AG04449 (cell line): ENCODE measurements around the gene DNM3.

Source experiments
- CTCF ChIA-PET: fragments of 350-600 bp; formaldehyde crosslinking; extraction: SDS; loops from one replicate; lab custom pipeline; 2021; ENCODE audit warnings: antibody characterized with exemption; lab: Yijun Ruan, JAX
- POLR2A ChIA-PET: fragments of 400-600, 350-600 bp; formaldehyde crosslinking; extraction: SDS; loops from one replicate; lab custom pipeline; 2020; ENCODE audit warnings: antibody characterized with exemption, inconsistent platforms; lab: Yijun Ruan, JAX
- DNase-seq: peaks from one replicate; pipeline ENCODE4 v3.0.0-alpha.2; 2010; ENCODE audit warnings: low read depth, low spot score
- H3K4me3 ChIP-seq: 2 replicates; pipeline ENCODE4 v1.5.1; 2011; ENCODE audit warnings: low read depth, mild to moderate bottlenecking, control low read depth, low read length
- TF ChIP-seq, protein P1 (sequence below): IDR thresholded peaks from one replicate; pipeline ENCODE4 v1.5.1; 2011; ENCODE audit warnings: mild to moderate bottlenecking, moderate library complexity, low read length, control low read depth, inconsistent platforms; ENCODE audit not compliant: insufficient read depth; ENCODE audit errors: missing control alignments

Gene DNM3

GRCh38 chr1:172411791-172412338, 570.6 kb downstream of the DNM3 start:
- ChIA-PET POLR2A (no interaction called here), CTCF (interaction anchor here (0.8 to 3.1 kb wide), 7 partner anchors 9 to 409 kb away, joined by 3 to 17 read pairs (median 4); partner anchors contain the start of gene PIGC)
- TF ChIP-seq, protein P1, sequence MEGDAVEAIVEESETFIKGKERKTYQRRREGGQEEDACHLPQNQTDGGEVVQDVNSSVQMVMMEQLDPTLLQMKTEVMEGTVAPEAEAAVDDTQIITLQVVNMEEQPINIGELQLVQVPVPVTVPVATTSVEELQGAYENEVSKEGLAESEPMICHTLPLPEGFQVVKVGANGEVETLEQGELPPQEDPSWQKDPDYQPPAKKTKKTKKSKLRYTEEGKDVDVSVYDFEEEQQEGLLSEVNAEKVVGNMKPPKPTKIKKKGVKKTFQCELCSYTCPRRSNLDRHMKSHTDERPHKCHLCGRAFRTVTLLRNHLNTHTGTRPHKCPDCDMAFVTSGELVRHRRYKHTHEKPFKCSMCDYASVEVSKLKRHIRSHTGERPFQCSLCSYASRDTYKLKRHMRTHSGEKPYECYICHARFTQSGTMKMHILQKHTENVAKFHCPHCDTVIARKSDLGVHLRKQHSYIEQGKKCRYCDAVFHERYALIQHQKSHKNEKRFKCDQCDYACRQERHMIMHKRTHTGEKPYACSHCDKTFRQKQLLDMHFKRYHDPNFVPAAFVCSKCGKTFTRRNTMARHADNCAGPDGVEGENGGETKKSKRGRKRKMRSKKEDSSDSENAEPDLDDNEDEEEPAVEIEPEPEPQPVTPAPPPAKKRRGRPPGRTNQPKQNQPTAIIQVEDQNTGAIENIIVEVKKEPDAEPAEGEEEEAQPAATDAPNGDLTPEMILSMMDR = no peak

DNA sequence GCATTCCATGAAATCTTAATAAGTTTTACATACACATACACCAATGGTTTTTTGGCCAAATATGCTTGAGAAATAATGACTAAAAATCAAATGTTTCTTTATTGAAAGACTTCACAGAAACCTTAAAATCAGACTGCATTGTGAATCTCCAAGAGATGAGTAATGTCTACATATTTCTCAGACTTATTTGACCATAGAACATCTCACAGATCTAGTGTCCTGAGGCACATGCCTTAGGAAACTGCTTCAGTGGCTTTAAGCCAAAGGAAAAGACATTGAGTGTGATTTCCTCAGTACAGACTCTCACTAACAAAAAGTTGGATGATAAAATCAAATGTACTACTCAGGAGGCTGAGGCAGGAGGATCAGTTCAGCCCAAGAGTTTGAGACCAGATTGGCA, 573.0 kb downstream of the DNM3 start:
- POLR2A ChIA-PET = no interaction called here
- CTCF ChIA-PET = interaction anchor here (0.7 to 3.9 kb wide), 3 partner anchors 14 to 429 kb away, joined by 3 to 21 read pairs (median 3); no protein-coding TSS in a partner anchor
- no peak overlapping the region for H3K4me3 ChIP-seq
- TF ChIP-seq, protein P1 = no peak
- no peak for DNase-seq

More at GRCh38 chr1:172411791-172412338, 570.6 kb downstream of the DNM3 start:
- H3K4me3 ChIP-seq = no peak overlapping the region
- DNase-seq = no peak

- POLR2A ChIA-PET = no interaction called here
- no peak overlapping the region for H3K4me3 ChIP-seq
- DNase-seq = no peak
- CTCF ChIA-PET = interaction anchor here (0.7 to 4.1 kb wide), 15 partner anchors 11 to 616 kb away, joined by 3 to 30 read pairs (median 3); no protein-coding TSS in a partner anchor
- TF ChIP-seq, protein P1 = no peak
Measured at GRCh38 chr1:172416496-172417035, 575.3 kb downstream of the DNM3 start.

DNA sequence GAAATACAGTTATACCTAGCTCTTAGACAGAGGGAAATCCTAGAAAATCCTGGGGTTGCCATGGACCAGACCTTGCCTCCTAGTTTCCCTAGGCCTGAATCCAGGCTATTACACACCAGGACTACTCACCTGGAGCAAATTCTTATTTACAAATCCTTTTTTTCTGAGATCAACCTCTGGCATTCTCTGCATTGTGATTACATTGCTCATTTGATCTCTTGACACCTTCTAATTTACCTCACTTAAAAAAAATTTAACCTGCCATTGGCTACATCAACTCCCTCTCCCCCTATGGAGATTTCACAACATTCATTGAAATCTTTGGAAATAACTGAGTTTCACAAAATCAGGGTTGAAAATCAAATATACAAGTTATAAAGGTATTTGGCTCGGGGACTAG, 576.3 kb downstream of the DNM3 start:
- DNase-seq = no peak
- POLR2A ChIA-PET = interaction anchor here (0.7 kb wide), 1 partner anchor 13 kb away, joined by 3 read pairs; no protein-coding TSS in a partner anchor
- TF ChIP-seq, protein P1 = no peak
- CTCF ChIA-PET = interaction anchor here (0.8 to 4.1 kb wide), 12 partner anchors 10 to 617 kb away, joined by 3 to 30 read pairs (median 4); partner anchors contain the start of gene PIGC
- H3K4me3 ChIP-seq = no peak overlapping the region

DNA sequence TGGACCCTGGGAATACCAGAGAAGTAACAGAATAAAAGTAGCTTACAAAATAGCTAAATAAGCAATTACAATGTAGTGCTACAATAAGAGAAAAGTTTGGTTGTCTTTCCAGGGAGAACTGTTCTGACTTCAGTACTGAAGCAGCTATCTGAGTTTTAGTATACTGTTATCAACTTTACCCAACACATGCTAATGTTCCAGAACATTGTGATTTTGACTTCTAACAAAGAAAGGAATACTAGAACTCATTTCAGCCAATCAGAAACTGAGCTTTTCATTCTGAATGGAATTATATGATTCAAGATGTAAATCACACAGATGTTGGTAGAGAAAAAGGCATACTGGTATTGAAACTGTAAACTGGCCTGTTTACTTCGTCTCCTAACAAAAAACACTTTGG, 579.1 kb downstream of the DNM3 start, which contains the start of gene C1orf105:
TSS of gene C1orf105 (plus strand) at position 301 of the 400 bp plus-strand sequence. CDS start 201 bp downstream, outside the sequence.
- TF ChIP-seq, protein P1 = no peak
- ChIA-PET CTCF (interaction anchor here (0.8 to 1.3 kb wide), 7 partner anchors 8 to 418 kb away, joined by 3 to 4 read pairs (median 3); no protein-coding TSS in a partner anchor), POLR2A (no interaction called here)
- no peak within 1 kb of the TSS for H3K4me3 ChIP-seq
- DNase-seq = no peak

DNA sequence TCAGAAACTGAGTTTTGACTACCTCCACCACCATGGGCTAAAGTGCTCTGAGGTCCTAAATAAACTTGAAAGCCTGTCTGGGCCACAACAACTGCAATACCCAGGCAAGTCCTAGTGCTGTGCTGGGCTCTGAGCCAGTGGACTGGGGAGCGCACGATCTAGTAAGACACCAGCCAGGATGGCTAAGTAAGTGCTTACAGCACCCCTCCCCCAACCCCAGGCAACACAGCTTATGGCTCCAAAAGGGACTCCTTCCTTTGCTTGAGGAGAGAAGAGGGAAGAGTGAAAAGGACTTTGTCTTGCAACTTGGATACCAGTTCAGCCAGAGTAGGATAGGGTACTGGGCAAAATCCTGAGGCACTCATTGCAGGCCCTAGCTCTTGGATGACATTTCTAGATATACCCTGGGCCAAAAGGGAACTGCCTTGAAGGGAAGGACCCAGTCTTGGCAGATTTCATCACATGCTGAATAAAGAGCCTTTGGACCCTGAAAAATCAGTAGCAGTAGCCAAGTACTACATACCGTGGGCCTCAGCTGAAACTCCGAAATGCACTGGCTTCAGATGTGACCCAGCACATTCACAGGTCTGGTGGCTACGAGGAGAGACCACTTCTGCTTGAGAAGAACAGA, 580.8 kb downstream of the DNM3 start:
- TF ChIP-seq, protein P1 = no peak
- DNase-seq = no peak
- POLR2A ChIA-PET = no interaction called here
- H3K4me3 ChIP-seq = no peak overlapping the region
- CTCF ChIA-PET = no interaction called here
